ENCODE results near the gene PHF21B. TPM values are rescaled to one million over a fixed set of nuclear protein-coding genes. Genes with fewer than 3 reads are reported as not detected.
"Not testable (repeated sequence)": the region's sequence is repeated elsewhere in the genome, so short reads cannot be mapped to it uniquely, and the experiment has no call there.

PHF21B gene
- not detected in 2 replicates for total RNA-seq

DNA sequence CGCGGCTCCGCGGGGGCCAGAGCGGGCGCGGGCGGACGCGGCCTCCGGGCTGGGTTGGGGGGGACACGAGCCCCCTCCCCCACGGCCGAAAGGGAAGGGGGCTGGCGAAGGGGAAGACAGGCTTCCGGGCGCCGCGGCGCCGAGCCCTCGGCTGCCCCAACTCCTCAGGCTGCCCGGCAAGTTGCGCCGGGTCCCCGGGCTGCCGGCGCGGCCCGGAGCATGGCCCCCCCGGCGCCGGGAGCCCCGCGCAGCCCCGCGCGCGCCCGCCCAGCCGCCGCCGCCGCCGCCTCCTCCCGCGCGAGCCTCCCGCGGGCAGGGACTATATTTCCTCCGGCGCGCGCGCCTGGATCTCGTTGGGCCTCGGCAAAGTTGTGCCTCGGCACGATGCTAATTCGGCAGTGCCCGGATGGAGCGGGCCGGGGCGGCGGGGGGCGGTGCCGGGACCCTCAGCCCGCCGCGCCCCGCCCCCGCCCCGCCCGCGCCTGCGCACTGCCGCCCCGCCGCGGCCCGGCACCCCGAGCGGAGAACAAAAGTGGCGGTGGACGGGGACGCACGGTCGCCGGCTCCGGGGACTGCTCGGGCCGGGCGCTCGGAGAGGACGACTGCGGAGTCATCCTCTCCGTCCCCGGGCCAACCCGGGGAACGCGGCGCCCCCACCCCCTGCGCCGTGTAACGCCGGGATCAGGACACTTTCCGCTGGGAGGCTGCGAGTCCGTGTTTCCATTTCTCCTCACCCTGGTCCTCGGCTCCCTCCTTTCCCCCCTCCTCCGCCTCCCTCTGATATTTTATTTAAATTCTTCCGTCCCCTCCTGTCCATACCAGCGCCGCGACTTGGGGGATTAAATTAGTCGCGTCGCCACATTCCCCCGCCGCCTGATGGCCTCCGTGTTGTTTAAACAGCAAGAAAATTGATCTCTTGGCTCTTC, at the start of gene PHF21B:
TSS of gene PHF21B (minus strand) at position 400 of the 926 bp plus-strand sequence. CDS start 456 bp downstream, outside the sequence.
- no peak for DNase-seq (ENCODE audit: low read depth)

DNA sequence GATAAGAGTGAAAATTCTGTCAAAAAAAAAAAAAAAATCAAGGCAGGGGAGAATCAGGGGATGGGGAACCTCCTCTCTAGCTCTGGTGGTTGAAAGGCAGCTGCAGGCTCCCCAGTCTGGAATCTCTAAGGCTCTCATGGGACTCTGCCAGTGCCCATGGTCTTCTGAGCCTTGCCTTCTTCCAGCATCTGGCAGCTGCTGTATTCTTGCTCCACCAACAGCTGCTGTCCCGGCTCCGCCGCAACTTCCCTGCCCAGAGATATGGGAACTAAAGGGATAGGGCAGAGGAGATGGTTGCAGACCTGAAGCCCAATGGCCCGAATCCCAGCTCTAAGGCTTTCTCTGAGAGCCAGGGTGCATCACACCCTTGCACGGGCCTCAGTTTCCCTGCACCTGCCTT, 49.5 kb upstream of the PHF21B start:
- DNase-seq (ENCODE audit: low read depth) = no peak

GRCh38 chr22:45058622-45058912, 48.8 kb upstream of the PHF21B start:
- DNase-seq (ENCODE audit: low read depth) = no peak

- no peak for DNase-seq (ENCODE audit: low read depth)
These were observed 46.1 kb upstream of the PHF21B start for GRCh38 chr22:45055936-45056335.

DNA sequence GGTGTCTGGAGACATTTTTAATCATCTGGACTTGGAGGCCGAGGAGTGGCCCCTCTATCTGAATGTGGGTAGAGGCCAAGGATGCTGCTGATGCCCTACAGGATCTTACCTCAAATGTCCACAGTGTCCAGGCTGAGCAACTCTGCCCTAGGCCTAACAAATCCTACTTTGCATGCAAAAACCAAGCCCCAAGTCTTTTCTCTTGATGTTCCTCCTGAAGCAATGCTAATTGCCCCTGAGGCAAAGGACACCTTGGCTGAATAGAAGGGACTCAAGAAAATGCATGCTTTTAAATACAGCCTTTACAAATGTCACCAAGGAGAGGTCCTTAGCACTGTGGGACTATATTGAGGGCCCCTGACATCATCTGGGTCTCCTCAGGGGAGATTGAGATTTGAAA, 43.8 kb upstream of the PHF21B start:
- no peak for DNase-seq (ENCODE audit: low read depth)

- DNase-seq (ENCODE audit: low read depth) = no peak
These were observed 43.3 kb upstream of the PHF21B start for GRCh38 chr22:45053094-45053493.

GRCh38 chr22:45052665-45053064, 42.9 kb upstream of the PHF21B start:
- not testable (repeated sequence) for DNase-seq (ENCODE audit: low read depth)

DNA sequence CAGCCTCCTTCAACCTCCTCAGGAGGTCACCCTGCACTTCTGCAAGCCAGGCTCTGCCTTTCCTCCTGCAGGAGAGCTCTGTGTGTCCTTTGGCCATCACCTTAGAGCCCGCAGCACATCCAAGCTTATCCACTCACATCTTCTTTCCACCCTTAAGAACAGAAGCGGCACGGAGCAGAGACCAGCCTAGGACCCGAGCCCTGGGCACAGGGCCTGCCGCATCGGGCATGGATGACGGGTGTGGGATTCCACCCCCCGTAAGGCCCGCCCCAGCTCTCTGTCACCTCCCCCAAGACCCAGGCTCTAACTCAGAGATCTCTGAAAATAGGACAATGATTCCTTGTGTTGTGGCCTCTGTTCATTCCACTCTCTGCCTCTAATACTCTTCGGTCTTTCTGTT, 42.1 kb upstream of the PHF21B start:
- no peak for DNase-seq (ENCODE audit: low read depth)

DNA sequence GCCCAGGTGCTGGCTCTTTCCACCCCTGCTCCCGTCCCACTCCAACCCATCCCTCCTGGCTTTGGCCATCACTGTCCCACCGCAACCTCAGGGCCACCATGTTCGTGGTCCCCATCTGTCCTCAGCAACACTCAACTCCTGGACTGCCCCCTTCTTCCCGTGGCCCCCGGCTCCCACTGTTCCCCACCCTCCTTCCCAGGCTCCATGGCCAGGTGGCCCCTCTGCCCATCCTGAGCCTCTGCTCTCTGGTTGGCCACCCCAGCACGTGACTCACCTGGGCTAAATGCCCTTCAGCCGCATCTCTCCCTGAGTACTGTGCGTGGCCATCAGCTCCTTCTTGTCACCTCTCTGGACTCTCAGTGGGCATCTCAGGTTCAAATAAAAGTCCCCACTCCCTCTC, 41.6 kb upstream of the PHF21B start:
- no peak for DNase-seq (ENCODE audit: low read depth)

DNA sequence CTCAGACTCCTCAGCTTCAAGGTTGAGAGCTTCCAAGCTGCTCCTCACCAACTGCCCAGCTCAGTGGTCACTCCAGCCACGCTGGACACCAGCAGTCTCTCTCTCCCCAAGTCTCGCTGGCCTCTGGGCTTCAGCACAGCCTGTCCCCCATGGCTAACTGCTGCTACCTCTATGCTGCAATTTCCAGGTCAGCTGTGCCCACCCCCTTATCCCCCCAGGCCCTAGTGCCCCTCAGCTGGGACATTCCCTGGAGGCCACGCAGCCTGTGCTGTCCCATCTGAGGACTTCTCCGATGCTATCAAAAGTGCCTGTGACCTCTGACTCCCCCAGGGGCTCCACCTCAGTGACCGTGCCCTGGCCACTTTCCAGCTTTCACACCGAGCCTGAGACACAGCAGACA, 37.5 kb upstream of the PHF21B start:
- no peak for DNase-seq (ENCODE audit: low read depth)

GRCh38 chr22:45045208-45045607, 35.4 kb upstream of the PHF21B start:
- DNase-seq (ENCODE audit: low read depth) = no peak

GRCh38 chr22:45042263-45042662, 32.5 kb upstream of the PHF21B start:
- DNase-seq (ENCODE audit: low read depth) = no peak

DNA sequence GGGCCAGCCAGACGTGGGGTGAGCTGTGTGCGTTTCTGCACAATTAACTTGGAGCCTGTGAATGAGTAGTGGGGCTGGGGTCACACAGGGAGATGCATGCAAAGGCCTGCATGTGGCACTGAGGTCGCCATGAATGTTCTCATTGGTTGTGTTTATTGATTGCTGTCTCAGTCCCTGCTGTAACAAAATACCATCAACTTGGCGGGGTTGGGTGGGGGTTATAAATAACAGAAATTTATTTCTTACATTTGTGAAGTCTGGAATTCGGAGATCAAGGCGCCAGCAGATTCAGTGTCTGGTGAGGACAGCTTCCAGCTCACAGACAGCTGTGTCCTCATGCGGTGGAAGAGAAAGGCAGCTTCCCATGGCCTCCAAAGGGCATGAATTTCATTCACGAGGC, 29.3 kb upstream of the PHF21B start:
- DNase-seq (ENCODE audit: low read depth) = no peak

GRCh38 chr22:45036154-45036553, 26.3 kb upstream of the PHF21B start:
- no peak for DNase-seq (ENCODE audit: low read depth)

DNA sequence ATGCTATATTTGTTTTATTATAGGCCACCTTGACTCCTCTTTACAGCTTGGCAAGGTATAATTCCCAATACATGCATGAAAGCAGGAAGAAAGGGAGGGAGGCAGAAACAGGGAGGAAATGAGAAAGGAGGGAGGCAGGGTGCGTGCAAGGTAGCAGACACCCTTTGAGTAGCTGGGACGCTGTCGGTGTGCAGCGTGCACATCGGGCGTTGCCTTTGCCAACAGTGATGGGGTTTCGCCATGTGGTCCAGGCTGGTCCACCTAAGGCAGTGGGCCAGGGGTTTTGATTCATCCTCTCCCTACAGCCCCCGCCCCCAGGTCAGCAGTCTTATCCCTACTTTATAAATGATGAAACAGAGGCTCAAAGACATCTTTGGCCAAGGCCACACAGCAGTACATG, 25.0 kb upstream of the PHF21B start:
- DNase-seq (ENCODE audit: low read depth) = no peak

GRCh38 chr22:45034156-45034555, 24.4 kb upstream of the PHF21B start:
- no peak for DNase-seq (ENCODE audit: low read depth)

GRCh38 chr22:45033136-45033535, 23.3 kb upstream of the PHF21B start:
- DNase-seq (ENCODE audit: low read depth) = no peak

DNA sequence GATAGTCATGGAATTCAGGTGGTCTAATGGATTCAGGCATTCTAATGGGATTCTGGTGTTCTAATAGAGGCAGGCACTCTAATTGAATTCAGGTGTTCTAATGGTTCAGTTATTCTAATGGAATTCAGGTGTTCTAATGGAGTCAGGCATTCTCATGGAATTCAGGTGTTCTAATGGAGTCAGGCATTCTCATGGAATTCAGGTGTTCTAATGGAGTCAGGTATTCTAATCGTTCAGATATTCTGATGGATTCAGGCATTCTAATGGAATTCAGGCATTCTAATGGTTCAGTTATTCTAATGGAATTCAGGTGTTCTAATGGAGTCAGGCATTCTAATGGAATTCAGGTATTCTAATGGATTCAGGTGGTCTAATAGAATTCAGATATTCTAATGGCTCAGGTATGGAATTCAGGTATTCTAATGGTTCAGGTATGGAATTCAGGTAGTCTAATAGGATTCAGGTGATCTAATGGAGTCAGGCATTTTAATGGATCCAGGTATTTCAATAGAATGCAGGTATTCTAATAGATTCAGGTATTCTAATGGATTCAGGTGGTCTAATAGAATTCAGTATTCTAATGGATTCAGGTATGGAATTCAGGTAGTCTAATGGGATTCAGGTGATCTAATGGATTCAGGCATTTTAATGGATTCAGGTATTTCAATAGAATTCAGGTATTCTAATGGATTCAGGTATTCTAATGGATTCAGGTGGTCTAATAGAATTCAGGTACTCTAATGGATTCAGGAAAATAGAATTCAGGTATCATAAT, 22.0 kb upstream of the PHF21B start:
- DNase-seq (ENCODE audit: low read depth) = no peak

DNA sequence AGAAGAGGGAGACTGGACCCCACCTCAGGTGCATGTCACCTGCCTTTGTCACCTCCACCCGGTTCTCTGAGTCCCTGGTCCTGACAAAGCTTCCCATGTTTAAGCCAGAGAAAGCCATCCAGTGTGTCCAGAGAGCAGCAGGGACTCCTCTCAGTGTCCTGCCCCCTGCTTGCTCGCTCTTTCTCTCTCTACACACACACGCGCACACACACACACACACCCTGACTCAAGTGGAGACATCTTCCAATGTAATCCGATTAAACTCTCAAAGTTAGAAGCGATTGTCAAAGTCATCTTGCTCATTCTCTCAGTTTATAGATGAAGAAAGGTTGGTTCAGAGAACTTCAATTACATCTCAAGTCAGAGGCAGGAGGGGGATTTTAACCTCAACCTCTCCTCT, 19.7 kb upstream of the PHF21B start:
- no peak for DNase-seq (ENCODE audit: low read depth)

DNA sequence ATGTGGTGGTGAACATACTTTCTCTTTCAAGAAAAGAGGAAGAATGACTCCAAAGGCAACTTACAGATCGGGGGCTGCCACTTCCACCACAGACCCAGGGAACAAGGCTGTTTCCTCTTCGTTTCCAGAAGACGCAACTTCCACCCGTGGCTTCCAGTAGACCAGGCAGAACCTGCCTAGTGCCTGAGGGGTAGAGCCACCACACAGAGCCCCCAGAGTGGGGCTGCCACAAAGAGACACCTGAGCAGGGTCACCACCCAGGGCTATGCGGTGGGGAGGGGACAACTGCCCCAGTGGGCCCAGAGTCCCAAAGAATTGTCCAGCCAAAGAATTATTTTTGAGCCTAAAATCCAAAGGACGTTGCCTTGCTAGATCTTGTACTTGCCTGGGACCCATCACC, 16.7 kb upstream of the PHF21B start:
- DNase-seq (ENCODE audit: low read depth) = no peak

DNA sequence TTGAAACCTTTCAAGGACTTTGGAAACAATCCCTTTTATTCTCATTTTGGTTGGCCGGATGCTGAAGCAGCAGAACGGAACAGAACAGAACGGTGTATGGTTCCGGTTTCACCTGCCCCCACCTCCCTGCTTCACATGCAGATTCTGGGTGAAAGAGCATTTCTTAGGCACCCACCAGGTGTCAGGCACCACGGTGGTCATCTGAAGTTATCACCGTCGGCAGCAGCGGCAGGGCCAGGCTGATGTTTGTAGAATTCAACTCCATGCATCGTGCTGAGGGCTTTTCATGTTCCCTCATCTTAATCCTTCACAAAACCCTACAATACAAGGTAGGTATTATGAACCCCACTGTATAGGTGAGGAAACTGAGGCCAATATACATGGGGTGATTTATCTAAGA, 13.6 kb upstream of the PHF21B start:
- DNase-seq (ENCODE audit: low read depth) = no peak

GRCh38 chr22:45019861-45020655, 10.3 kb upstream of the PHF21B start:
- DNase-seq (ENCODE audit: low read depth) = no peak
